ENCODE results near the gene PLOD3.

PLOD3 gene

GRCh38 chr7:101179117-101179516 is 38.3 kb downstream of the PLOD3 start:
- TF ChIP-seq CTCF (IDR thresholded peaks at IDR 0.05; ENCODE audit: insufficient read depth, low read depth, low read length, missing control alignments): no peak
- no peak overlapping the region for H3K4me3 ChIP-seq (ENCODE audit: low read depth, low read length)
- DNase-seq (ENCODE audit: low read depth): no peak

GRCh38 chr7:101177644-101178043 is 39.7 kb downstream of the PLOD3 start:
- TF ChIP-seq CTCF (IDR thresholded peaks at IDR 0.05; ENCODE audit: insufficient read depth, low read depth, low read length, missing control alignments): no peak
- H3K4me3 ChIP-seq (ENCODE audit: low read depth, low read length): no peak overlapping the region
- no peak for DNase-seq (ENCODE audit: low read depth)

GRCh38 chr7:101175664-101176063 is 41.7 kb downstream of the PLOD3 start:
- no peak for TF ChIP-seq CTCF (IDR thresholded peaks at IDR 0.05; ENCODE audit: insufficient read depth, low read depth, low read length, missing control alignments)
- no peak overlapping the region for H3K4me3 ChIP-seq (ENCODE audit: low read depth, low read length)
- DNase-seq (ENCODE audit: low read depth): no peak

GRCh38 chr7:101174322-101174854 is 43.0 kb downstream of the PLOD3 start:
- no peak for DNase-seq (ENCODE audit: low read depth)
- no peak for TF ChIP-seq CTCF (IDR thresholded peaks at IDR 0.05; ENCODE audit: insufficient read depth, low read depth, low read length, missing control alignments)
- no peak overlapping the region for H3K4me3 ChIP-seq (ENCODE audit: low read depth, low read length)

- DNase-seq (ENCODE audit: low read depth): peak; percentile 73
- TF ChIP-seq CTCF (IDR thresholded peaks at IDR 0.05; ENCODE audit: insufficient read depth, low read depth, low read length, missing control alignments): no peak
- no peak overlapping the region for H3K4me3 ChIP-seq (ENCODE audit: low read depth, low read length)
These were observed 43.6 kb downstream of the PLOD3 start for GRCh38 chr7:101173752-101174244.

- TF ChIP-seq CTCF (IDR thresholded peaks at IDR 0.05; ENCODE audit: insufficient read depth, low read depth, low read length, missing control alignments): no peak
- no peak overlapping the region for H3K4me3 ChIP-seq (ENCODE audit: low read depth, low read length)
- DNase-seq (ENCODE audit: low read depth): no peak
These were observed 44.3 kb downstream of the PLOD3 start for GRCh38 chr7:101172854-101173751.
